Endothelial cell of umbilical vein (primary cell): ENCODE results near the gene FRMD4A. TPM values are rescaled to one million over a fixed set of nuclear protein-coding genes. Genes with fewer than 3 reads are reported as not detected.

ENCODE experiments used
- BruUV-seq: library from RNA; stranded (reverse); fragments of 400-500 nt; replicated peaks from 2 replicates; lab custom pipeline; 2021; lab: Mats Ljungman, UMichigan
- CTCF ChIA-PET: fragments of 300-600, 350-600 bp; sonication (Branson Sonifier 250); formaldehyde crosslinking; loops from one replicate; lab custom pipeline; 2021; ENCODE audit warnings: antibody characterized with exemption, inconsistent platforms; lab: Charles Lee
- POLR2A ChIA-PET: fragments of 300-600, 350-600 bp; sonication (Branson Sonifier 250); formaldehyde crosslinking; loops from one replicate; lab custom pipeline; 2021; ENCODE audit warnings: antibody characterized with exemption, inconsistent platforms; lab: Charles Lee
- DNase-seq: peaks from one replicate; pipeline ENCODE4 v3.0.0-alpha.2; 2011; ENCODE audit warnings: low read depth, low spot score
- FAIRE-seq: peaks from 2 replicates; lab custom pipeline; 2011; peaks lifted over from hg19 to GRCh38; lab: Jason Lieb, UNC
- H2AFZ ChIP-seq: 2 replicates; pipeline ENCODE4 v1.6.0; 2012; ENCODE audit warnings: low read depth, low read length, control low read depth, inconsistent platforms
- H3K27ac ChIP-seq: 2 replicates; pipeline ENCODE4 v1.5.1; 2011; ENCODE audit warnings: low read depth, mild to moderate bottlenecking, control low read depth, low read length, moderate library complexity; ENCODE audit not compliant: insufficient read depth
- H3K27me3 ChIP-seq, 2 experiments: 2 replicates each; pipeline versions ENCODE4 v1.6.0 to v1.6.1; 2011; ENCODE audit warnings: low read length in 2 of 2, mixed read lengths in 1 of 2; ENCODE audit not compliant: control insufficient read depth in 2 of 2, insufficient read depth in 2 of 2
- H3K36me3 ChIP-seq, 2 experiments: 2 replicates in 1 of 2; 3 replicates in 1 of 2; pipeline ENCODE4 v1.5.1; 2011; ENCODE audit warnings: low read length in 2 of 2, mild to moderate bottlenecking in 1 of 2, moderate library complexity in 1 of 2; ENCODE audit not compliant: control insufficient read depth in 2 of 2, insufficient read depth in 2 of 2; ENCODE audit errors: extremely low read depth in 1 of 2
- H3K4me1 ChIP-seq: 3 replicates; pipeline ENCODE4 v1.5.1; 2011; ENCODE audit warnings: mild to moderate bottlenecking, low read length; ENCODE audit not compliant: control insufficient read depth, insufficient read depth; ENCODE audit errors: extremely low read depth
- H3K4me2 ChIP-seq: 2 replicates; pipeline ENCODE4 v1.6.1; 2011; ENCODE audit warnings: low read length, control low read depth, mixed read lengths; ENCODE audit not compliant: insufficient read depth
- H3K4me3 ChIP-seq, 3 experiments: fragments of 200-600 bp in 1 of 3; sonication (generic), shearing (Covaris generic) in 1 of 3; replicated peaks in 1 of 3; 2 replicates each; pipeline ENCODE4 v1.5.1; 2011 to 2016; ENCODE audit warnings: control low read depth in 3 of 3, low read length in 3 of 3, mild to moderate bottlenecking in 2 of 3, inconsistent platforms in 1 of 3, low read depth in 1 of 3, moderate library complexity in 1 of 3; ENCODE audit not compliant: insufficient read depth in 1 of 3
- H3K79me2 ChIP-seq: 2 replicates; pipeline ENCODE4 v1.6.0; 2012; ENCODE audit warnings: low read length, inconsistent platforms; ENCODE audit not compliant: control insufficient read depth, insufficient read depth
- H3K9ac ChIP-seq: replicated peaks from 2 replicates; pipeline ENCODE3; 2011; ENCODE audit warnings: low read length, control low read depth; ENCODE audit not compliant: insufficient read depth; ENCODE audit errors: extremely low read depth
- H3K9me1 ChIP-seq: replicated peaks from 3 replicates; pipeline ENCODE4 v1.6.0; 2011; ENCODE audit warnings: mild to moderate bottlenecking, low read length; ENCODE audit not compliant: control insufficient read depth, insufficient read depth; ENCODE audit errors: extremely low read depth
- H3K9me3 ChIP-seq: replicated peaks from 2 replicates; pipeline ENCODE4 v1.5.1; 2012; ENCODE audit warnings: low read length, inconsistent platforms; ENCODE audit not compliant: control insufficient read depth, insufficient read depth
- H4K20me1 ChIP-seq: replicated peaks from 2 replicates; pipeline ENCODE3; 2011; ENCODE audit warnings: mild to moderate bottlenecking, low read length; ENCODE audit not compliant: control insufficient read depth, insufficient read depth; ENCODE audit errors: extremely low read depth
- EZH2 ChIP-seq: IDR thresholded peaks from 2 replicates; pipeline ENCODE4 v1.6.1; 2012; ENCODE audit warnings: borderline replicate concordance, low read depth, mild to moderate bottlenecking, moderate library complexity, low read length, inconsistent platforms; ENCODE audit not compliant: severe bottlenecking
- FOS ChIP-seq: IDR thresholded peaks from 2 replicates; pipeline ENCODE4 v1.6.1; 2011; ENCODE audit warnings: mild to moderate bottlenecking, low read length, moderate library complexity, borderline replicate concordance; ENCODE audit not compliant: insufficient read depth
- GATA2 ChIP-seq: IDR thresholded peaks from 2 replicates; pipeline ENCODE4 v1.7.0; 2011; ENCODE audit warnings: low read depth, mild to moderate bottlenecking, moderate library complexity, mixed read lengths, low read length; ENCODE audit not compliant: insufficient read length, insufficient read depth
- JUN ChIP-seq: IDR thresholded peaks from 2 replicates; pipeline ENCODE4 v1.6.1; 2011; ENCODE audit warnings: borderline replicate concordance, low read depth; ENCODE audit not compliant: insufficient read length, insufficient read depth
- MYC ChIP-seq: IDR thresholded peaks from one replicate; pipeline ENCODE4 v1.6.1; 2011; ENCODE audit warnings: mild to moderate bottlenecking, low read depth, low read length
- POLR2A ChIP-seq: IDR thresholded peaks from 2 replicates; pipeline ENCODE4 v1.6.1; 2012; ENCODE audit warnings: low read depth, mild to moderate bottlenecking, control low read depth, low read length
- POLR2AphosphoS5 ChIP-seq: IDR thresholded peaks from 2 replicates; pipeline ENCODE4 v1.6.1; 2012; ENCODE audit warnings: low read depth, mild to moderate bottlenecking, control low read depth, low read length, moderate library complexity; ENCODE audit not compliant: insufficient read depth
- dilution Hi-C: fragments of 300-500 bp; cut with MboI; formaldehyde crosslinking; loops from one replicate; pipeline ENCODE4 v1.15.0; 2019; ENCODE audit warnings: low sequenced_read_pairs; ENCODE audit not compliant: extremely low pct_ligation_motif_present
- intact Hi-C: fragments of 100-400 bp; cut with micrococcal nuclease; formaldehyde crosslinking; loops from one replicate; pipeline ENCODE4 v1.10.0; 2022
- polyA plus RNA-seq, 4 experiments: library from polyadenylated mRNA; depleted of rRNA in 3 of 4; stranded (reverse) in 3 of 4; unstranded in 1 of 4; fragments of >200 nt; gene quantifications; 2 replicates each; pipeline versions ENCODE4 v1.2.1 to v1.2.3, GENCODE V29; 2011 to 2012; ENCODE audit warnings: missing spikeins in 1 of 4
- total RNA-seq: library from RNA; stranded (reverse); gene quantifications from 2 replicates; pipeline ENCODE4 v1.2.3, GENCODE V29; 2021
- TF ChIP-seq, protein P1 (sequence below): IDR thresholded peaks from 2 replicates; pipeline ENCODE4 v1.6.1; 2011; ENCODE audit not compliant: insufficient read depth, insufficient read length
- TF ChIP-seq, protein P2 (sequence below), 2 donors: IDR thresholded peaks; 1 replicate in 1 of 2; 2 replicates in 1 of 2; pipeline ENCODE4 v1.5.1; 2011; ENCODE audit warnings: low read length in 2 of 2, mild to moderate bottlenecking in 2 of 2, moderate library complexity in 2 of 2, control low read depth in 1 of 2, inconsistent platforms in 1 of 2, low read depth in 1 of 2; ENCODE audit not compliant: insufficient read depth in 1 of 2; ENCODE audit errors: extremely low read depth in 1 of 2

Gene FRMD4A
- total and polyA plus RNA-seq, 2 donors (not counting 3 experiments of a cell fraction or from before 2014, with no cell fraction given): 123 to 148 TPM

DNA sequence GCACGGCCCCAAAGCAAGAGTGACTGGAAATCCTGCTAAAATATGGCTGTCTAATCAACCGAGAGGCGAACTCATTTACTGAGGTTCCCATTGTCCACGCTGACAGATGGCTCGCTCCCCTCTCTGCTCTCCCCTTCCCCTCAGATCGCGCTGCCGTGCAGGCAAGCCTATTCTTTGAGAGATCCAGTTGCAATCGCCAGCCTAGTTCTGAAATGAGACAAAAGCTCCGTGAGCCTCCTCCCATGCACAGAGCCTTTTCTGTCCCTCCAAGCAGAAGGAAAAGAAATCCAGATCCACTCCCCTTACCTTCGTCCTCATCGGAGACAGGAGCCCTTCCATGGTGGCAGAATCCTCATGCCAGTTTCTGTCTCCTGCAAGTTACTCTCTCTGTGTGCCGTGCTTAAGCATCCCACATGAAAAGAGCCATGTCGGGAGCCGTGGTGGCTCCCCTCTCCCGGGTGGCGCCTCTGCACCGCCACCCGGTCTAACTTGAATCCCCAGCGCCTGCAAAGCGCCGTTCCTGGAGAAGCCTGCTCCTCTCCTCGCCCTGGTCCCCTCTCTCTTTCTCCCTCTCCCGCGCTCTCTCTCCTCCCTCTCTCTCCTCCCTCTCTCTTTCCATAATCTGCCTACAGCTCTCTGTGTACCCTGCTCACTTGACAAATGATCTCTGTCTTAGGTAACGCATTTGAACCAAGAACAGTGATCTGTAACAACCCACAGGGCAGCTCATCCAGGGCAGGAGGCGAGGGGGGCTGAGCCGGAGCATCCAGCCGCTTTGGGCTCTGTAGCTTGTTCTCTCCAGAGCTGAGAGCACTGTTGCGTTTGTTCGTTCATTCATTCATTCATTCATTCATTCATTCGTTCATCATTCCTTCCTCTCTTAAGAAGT is 156.8 kb downstream of the FRMD4A start:
- peak overlapping the region; percentile 1 to 36 (median 19) for H3K4me3 ChIP-seq
- H3K9ac ChIP-seq: no peak overlapping the region
- H3K27me3 ChIP-seq: peaks cover 45 to 87% of the 10 kb centered on the region in 2 experiments
- FAIRE-seq: peak; percentile 77
- no peak for TF ChIP-seq POLR2A
- peak; percentile 61 for TF ChIP-seq EZH2
- DNase-seq: peak; percentile 33
- ChIA-PET CTCF (interaction anchor here (0.9 to 3.2 kb wide), 7 partner anchors 10 to 27 kb away, joined by 3 to 16 read pairs (median 4); no protein-coding TSS in a partner anchor), POLR2A (no interaction called here)
- no peaks in the 10 kb centered on the region for H3K79me2 ChIP-seq
- no peaks in the 10 kb centered on the region for H3K36me3 ChIP-seq
- intact Hi-C loops: no loop called here
- BruUV-seq: no TSS peak
- peak overlapping the region; percentile 82 for H2AFZ ChIP-seq
- H3K27ac ChIP-seq: no peak overlapping the region
- H3K9me1 ChIP-seq: no peaks in the 10 kb centered on the region
- H3K4me1 ChIP-seq: peaks cover 5% of the 10 kb centered on the region
- H3K4me2 ChIP-seq: peak overlapping the region; percentile 56
- H4K20me1 ChIP-seq: no peaks in the 10 kb centered on the region
- dilution Hi-C loops: no loop called here
- H3K9me3 ChIP-seq: no peaks in the 10 kb centered on the region

DNA sequence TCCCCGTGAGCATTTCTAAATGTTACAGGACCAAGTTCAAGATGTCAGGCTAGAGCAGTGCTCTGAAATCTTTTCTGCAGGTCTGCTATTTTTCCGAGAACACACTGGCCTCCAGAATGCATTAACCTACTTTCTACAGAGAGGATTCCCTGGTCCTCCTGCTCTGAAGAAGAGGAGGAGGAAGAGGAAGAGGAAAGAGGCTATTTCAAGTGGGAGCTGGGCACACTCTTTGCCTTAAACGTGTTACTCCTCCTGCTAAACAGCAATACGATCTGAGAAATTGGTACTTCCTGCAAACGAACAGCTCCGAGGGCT is 157.4 kb downstream of the FRMD4A start:
- FAIRE-seq (no peak), DNase-seq (no peak)
- TF ChIP-seq POLR2A (no peak), POLR2AphosphoS5 (no peak), GATA2 (no peak), EZH2 (no peak), FOS (no peak), MYC (no peak), JUN (no peak)
- TF ChIP-seq, protein P1, sequence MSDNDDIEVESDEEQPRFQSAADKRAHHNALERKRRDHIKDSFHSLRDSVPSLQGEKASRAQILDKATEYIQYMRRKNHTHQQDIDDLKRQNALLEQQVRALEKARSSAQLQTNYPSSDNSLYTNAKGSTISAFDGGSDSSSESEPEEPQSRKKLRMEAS: no peak
- TF ChIP-seq, protein P2, sequence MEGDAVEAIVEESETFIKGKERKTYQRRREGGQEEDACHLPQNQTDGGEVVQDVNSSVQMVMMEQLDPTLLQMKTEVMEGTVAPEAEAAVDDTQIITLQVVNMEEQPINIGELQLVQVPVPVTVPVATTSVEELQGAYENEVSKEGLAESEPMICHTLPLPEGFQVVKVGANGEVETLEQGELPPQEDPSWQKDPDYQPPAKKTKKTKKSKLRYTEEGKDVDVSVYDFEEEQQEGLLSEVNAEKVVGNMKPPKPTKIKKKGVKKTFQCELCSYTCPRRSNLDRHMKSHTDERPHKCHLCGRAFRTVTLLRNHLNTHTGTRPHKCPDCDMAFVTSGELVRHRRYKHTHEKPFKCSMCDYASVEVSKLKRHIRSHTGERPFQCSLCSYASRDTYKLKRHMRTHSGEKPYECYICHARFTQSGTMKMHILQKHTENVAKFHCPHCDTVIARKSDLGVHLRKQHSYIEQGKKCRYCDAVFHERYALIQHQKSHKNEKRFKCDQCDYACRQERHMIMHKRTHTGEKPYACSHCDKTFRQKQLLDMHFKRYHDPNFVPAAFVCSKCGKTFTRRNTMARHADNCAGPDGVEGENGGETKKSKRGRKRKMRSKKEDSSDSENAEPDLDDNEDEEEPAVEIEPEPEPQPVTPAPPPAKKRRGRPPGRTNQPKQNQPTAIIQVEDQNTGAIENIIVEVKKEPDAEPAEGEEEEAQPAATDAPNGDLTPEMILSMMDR (IDR thresholded peaks at IDR 0.05; ENCODE audit: extremely low read depth in 1 of 2, insufficient read depth in 1 of 2, low read depth in 1 of 2, low read length in 2 of 2): no peak
- peaks cover 43 to 83% of the 10 kb centered on the region in 2 experiments for H3K27me3 ChIP-seq
- BruUV-seq: no TSS peak
- intact Hi-C loops: no loop called here
- POLR2A ChIA-PET: no interaction called here
- no peaks in the 10 kb centered on the region for H3K36me3 ChIP-seq
- H3K4me3 ChIP-seq: peak overlapping the region in 2 of 3 experiments; percentile 1 to 36
- H2AFZ ChIP-seq: peak overlapping the region; percentile 82
- H3K4me2 ChIP-seq: peak overlapping the region; percentile 56
- CTCF ChIA-PET: interaction anchor here (0.9 to 3.2 kb wide), 7 partner anchors 10 to 27 kb away, joined by 3 to 16 read pairs (median 4); no protein-coding TSS in a partner anchor
- H3K9me1 ChIP-seq: no peaks in the 10 kb centered on the region
- H3K27ac ChIP-seq: no peak overlapping the region
- H3K4me1 ChIP-seq: peaks cover 5% of the 10 kb centered on the region
- dilution Hi-C loops: no loop called here
- H3K9me3 ChIP-seq: no peaks in the 10 kb centered on the region
- no peaks in the 10 kb centered on the region for H3K79me2 ChIP-seq
- H3K9ac ChIP-seq: no peak overlapping the region
- H4K20me1 ChIP-seq: no peaks in the 10 kb centered on the region
